Sigmoid colon (tissue), 4 donors: ENCODE data around the gene KCNAB3.

Experiments used
- POLR2A ChIP-seq, 2 donors: fragments of 450-650 bp; IDR thresholded peaks; one replicate each; pipeline ENCODE4 v1.6.1; 2016; ENCODE audit warnings: antibody characterized with exemption in 2 of 2, mild to moderate bottlenecking in 2 of 2, moderate library complexity in 2 of 2
- POLR2AphosphoS5 ChIP-seq, 4 donors: sonication (generic); formaldehyde crosslinking; IDR thresholded peaks; one replicate each; pipeline ENCODE4 v1.6.1; 2017; ENCODE audit warnings: antibody characterized with exemption in 4 of 4
- TF ChIP-seq, protein P1 (sequence below), 4 experiments: fragments of 450-650 bp in 3 of 4; fragments of 200-600 bp in 1 of 4; IDR thresholded peaks; one replicate each; pipeline ENCODE4 v1.5.1; 2016 to 2019; ENCODE audit warnings: antibody characterized with exemption in 4 of 4, mild to moderate bottlenecking in 3 of 4, moderate library complexity in 2 of 4

DNA sequence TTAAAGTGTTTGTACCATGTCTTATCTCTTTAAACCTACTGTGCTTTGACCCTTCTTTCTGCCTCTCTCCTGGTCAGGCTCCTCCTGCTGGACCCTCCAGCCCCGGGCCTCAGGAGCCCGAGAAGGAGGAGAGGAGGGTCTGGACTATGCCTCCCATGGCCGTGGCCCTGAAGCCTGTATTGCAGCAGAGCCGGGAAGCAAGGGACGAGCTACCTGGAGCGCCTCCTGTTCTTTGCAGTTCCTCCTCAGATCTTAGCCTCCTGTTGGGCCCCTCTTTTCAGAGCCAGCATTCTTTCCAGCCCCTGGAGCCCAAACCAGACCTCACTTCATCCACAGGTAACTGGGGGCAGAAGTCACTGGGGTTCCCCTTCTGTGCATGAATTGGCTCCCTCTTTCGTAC is 16.0 kb upstream of the KCNAB3 start:
- TF ChIP-seq, protein P1, sequence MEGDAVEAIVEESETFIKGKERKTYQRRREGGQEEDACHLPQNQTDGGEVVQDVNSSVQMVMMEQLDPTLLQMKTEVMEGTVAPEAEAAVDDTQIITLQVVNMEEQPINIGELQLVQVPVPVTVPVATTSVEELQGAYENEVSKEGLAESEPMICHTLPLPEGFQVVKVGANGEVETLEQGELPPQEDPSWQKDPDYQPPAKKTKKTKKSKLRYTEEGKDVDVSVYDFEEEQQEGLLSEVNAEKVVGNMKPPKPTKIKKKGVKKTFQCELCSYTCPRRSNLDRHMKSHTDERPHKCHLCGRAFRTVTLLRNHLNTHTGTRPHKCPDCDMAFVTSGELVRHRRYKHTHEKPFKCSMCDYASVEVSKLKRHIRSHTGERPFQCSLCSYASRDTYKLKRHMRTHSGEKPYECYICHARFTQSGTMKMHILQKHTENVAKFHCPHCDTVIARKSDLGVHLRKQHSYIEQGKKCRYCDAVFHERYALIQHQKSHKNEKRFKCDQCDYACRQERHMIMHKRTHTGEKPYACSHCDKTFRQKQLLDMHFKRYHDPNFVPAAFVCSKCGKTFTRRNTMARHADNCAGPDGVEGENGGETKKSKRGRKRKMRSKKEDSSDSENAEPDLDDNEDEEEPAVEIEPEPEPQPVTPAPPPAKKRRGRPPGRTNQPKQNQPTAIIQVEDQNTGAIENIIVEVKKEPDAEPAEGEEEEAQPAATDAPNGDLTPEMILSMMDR (IDR thresholded peaks at IDR 0.05) = no peak
- TF ChIP-seq POLR2A (IDR thresholded peaks at IDR 0.05) = no peak
- no peak for TF ChIP-seq POLR2AphosphoS5 (IDR thresholded peaks at IDR 0.05)
